GM23338 (cell line): ENCODE results near the gene IMMP2L. TPM values are rescaled to one million over a fixed set of nuclear protein-coding genes. Genes with fewer than 3 reads are reported as not detected.

ENCODE experiments used
- CREB1 ChIP-seq: fragments of 250-450 bp; sonication (Bioruptor Pico); IDR thresholded peaks from 2 replicates; pipeline ENCODE4 v1.5.0; 2020; ENCODE audit warnings: low read depth, mild to moderate bottlenecking, moderate library complexity
- EZH2 ChIP-seq: fragments of 200-600 bp; sonication (generic); IDR thresholded peaks from one replicate; pipeline ENCODE4 v1.8.0; 2017; ENCODE audit warnings: antibody characterized with exemption, mild to moderate bottlenecking, low read depth; ENCODE audit not compliant: unreplicated experiment
- NANOG ChIP-seq: IDR thresholded peaks from 2 replicates; pipeline ENCODE4 v1.6.1; 2016; ENCODE audit warnings: antibody characterized with exemption, borderline replicate concordance
- POLR2AphosphoS5 ChIP-seq: IDR thresholded peaks from 2 replicates; pipeline ENCODE4 v1.6.1; 2016; ENCODE audit warnings: antibody characterized with exemption, low read depth
- STAT1 ChIP-seq: IDR thresholded peaks from one replicate; pipeline ENCODE4 v1.6.1; 2016; ENCODE audit warnings: antibody characterized with exemption; ENCODE audit not compliant: unreplicated experiment
- ZNF114 ChIP-seq: fragments of 250-450 bp; sonication (Bioruptor Pico); IDR thresholded peaks from 2 replicates; pipeline ENCODE4 v1.5.0; 2020; ENCODE audit warnings: mild to moderate bottlenecking, moderate library complexity
- ZNF331 ChIP-seq: fragments of 250-450 bp; sonication (Bioruptor Pico); IDR thresholded peaks from 2 replicates; pipeline ENCODE4 v1.5.0; 2020; ENCODE audit warnings: low read depth, mild to moderate bottlenecking, moderate library complexity
- polyA plus RNA-seq: library from polyadenylated mRNA; unstranded; fragments of >200 nt; fragmentation: Nextera tagmentation; extraction: Ambion mirVana; gene quantifications from 2 replicates; pipeline ENCODE4 v1.2.1, GENCODE V29; 2016
- total RNA-seq: library from RNA; depleted of rRNA; stranded (reverse); fragments of >200 nt; shearing (Covaris generic); gene quantifications from 2 replicates; pipeline ENCODE4 v1.2.3, GENCODE V29; 2014
- TF ChIP-seq, protein P1 (sequence below): fragments of 250-450 bp; sonication (Bioruptor Pico); IDR thresholded peaks from 2 replicates; pipeline ENCODE4 v1.5.0; 2020; ENCODE audit warnings: mild to moderate bottlenecking, moderate library complexity
- TF ChIP-seq, protein P2 (sequence below): IDR thresholded peaks from one replicate; pipeline ENCODE4 v1.6.1; 2018; ENCODE audit warnings: antibody characterized with exemption; ENCODE audit not compliant: unreplicated experiment
- TF ChIP-seq, protein P3 (sequence below), 2 experiments: fragments of 200-600 bp in 1 of 2; sonication (generic) in 1 of 2; conservative IDR thresholded peaks; 2 replicates each; pipeline versions ENCODE4 v1.5.1 to v1.6.1; 2016 to 2017; ENCODE audit warnings: antibody characterized with exemption in 2 of 2, low read depth in 2 of 2, mild to moderate bottlenecking in 2 of 2, moderate library complexity in 1 of 2
- TF ChIP-seq, protein P4 (sequence below): IDR thresholded peaks from 2 replicates; pipeline ENCODE4 v1.6.1; 2016; ENCODE audit warnings: antibody characterized with exemption

Gene IMMP2L
- total and polyA plus RNA-seq, 2 experiments from 2014 or later = 7.3 to 14.0 TPM

DNA sequence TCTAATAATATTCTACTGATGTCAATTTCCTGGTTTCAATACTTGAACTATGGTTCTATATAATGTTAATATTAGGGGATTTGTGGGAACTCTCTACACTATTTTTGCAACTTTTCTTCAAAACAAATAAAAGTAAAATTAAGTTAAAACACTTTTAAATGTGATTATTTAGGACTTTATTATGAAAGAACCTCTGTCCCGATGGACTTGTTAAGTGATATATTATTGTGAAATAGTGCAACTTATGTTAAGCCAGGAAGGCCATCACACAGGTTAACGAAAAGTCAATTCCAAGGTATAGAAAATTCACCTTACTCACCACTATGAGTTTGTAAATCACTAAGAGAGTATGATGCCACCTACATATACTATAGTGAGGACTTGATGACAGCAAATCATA is 79.2 kb downstream of the IMMP2L start (continued):
- TF ChIP-seq, protein P1, sequence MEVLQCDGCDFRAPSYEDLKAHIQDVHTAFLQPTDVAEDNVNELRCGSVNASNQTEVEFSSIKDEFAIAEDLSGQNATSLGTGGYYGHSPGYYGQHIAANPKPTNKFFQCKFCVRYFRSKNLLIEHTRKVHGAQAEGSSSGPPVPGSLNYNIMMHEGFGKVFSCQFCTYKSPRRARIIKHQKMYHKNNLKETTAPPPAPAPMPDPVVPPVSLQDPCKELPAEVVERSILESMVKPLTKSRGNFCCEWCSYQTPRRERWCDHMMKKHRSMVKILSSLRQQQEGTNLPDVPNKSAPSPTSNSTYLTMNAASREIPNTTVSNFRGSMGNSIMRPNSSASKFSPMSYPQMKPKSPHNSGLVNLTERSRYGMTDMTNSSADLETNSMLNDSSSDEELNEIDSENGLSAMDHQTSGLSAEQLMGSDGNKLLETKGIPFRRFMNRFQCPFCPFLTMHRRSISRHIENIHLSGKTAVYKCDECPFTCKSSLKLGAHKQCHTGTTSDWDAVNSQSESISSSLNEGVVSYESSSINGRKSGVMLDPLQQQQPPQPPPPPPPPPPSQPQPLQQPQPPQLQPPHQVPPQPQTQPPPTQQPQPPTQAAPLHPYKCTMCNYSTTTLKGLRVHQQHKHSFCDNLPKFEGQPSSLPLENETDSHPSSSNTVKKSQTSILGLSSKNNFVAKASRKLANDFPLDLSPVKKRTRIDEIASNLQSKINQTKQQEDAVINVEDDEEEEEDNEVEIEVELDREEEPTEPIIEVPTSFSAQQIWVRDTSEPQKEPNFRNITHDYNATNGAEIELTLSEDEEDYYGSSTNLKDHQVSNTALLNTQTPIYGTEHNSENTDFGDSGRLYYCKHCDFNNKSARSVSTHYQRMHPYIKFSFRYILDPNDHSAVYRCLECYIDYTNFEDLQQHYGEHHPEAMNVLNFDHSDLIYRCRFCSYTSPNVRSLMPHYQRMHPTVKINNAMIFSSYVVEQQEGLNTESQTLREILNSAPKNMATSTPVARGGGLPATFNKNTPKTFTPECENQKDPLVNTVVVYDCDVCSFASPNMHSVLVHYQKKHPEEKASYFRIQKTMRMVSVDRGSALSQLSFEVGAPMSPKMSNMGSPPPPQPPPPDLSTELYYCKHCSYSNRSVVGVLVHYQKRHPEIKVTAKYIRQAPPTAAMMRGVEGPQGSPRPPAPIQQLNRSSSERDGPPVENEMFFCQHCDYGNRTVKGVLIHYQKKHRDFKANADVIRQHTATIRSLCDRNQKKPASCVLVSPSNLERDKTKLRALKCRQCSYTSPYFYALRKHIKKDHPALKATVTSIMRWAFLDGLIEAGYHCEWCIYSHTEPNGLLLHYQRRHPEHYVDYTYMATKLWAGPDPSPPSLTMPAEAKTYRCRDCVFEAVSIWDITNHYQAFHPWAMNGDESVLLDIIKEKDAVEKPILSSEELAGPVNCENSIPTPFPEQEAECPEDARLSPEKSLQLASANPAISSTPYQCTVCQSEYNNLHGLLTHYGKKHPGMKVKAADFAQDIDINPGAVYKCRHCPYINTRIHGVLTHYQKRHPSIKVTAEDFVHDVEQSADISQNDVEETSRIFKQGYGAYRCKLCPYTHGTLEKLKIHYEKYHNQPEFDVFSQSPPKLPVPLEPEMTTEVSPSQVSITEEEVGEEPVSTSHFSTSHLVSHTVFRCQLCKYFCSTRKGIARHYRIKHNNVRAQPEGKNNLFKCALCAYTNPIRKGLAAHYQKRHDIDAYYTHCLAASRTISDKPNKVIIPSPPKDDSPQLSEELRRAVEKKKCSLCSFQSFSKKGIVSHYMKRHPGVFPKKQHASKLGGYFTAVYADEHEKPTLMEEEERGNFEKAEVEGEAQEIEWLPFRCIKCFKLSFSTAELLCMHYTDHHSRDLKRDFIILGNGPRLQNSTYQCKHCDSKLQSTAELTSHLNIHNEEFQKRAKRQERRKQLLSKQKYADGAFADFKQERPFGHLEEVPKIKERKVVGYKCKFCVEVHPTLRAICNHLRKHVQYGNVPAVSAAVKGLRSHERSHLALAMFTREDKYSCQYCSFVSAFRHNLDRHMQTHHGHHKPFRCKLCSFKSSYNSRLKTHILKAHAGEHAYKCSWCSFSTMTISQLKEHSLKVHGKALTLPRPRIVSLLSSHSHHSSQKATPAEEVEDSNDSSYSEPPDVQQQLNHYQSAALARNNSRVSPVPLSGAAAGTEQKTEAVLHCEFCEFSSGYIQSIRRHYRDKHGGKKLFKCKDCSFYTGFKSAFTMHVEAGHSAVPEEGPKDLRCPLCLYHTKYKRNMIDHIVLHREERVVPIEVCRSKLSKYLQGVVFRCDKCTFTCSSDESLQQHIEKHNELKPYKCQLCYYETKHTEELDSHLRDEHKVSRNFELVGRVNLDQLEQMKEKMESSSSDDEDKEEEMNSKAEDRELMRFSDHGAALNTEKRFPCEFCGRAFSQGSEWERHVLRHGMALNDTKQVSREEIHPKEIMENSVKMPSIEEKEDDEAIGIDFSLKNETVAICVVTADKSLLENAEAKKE (CRISPR knock-in tag) = no peak
- TF ChIP-seq, protein P2, sequence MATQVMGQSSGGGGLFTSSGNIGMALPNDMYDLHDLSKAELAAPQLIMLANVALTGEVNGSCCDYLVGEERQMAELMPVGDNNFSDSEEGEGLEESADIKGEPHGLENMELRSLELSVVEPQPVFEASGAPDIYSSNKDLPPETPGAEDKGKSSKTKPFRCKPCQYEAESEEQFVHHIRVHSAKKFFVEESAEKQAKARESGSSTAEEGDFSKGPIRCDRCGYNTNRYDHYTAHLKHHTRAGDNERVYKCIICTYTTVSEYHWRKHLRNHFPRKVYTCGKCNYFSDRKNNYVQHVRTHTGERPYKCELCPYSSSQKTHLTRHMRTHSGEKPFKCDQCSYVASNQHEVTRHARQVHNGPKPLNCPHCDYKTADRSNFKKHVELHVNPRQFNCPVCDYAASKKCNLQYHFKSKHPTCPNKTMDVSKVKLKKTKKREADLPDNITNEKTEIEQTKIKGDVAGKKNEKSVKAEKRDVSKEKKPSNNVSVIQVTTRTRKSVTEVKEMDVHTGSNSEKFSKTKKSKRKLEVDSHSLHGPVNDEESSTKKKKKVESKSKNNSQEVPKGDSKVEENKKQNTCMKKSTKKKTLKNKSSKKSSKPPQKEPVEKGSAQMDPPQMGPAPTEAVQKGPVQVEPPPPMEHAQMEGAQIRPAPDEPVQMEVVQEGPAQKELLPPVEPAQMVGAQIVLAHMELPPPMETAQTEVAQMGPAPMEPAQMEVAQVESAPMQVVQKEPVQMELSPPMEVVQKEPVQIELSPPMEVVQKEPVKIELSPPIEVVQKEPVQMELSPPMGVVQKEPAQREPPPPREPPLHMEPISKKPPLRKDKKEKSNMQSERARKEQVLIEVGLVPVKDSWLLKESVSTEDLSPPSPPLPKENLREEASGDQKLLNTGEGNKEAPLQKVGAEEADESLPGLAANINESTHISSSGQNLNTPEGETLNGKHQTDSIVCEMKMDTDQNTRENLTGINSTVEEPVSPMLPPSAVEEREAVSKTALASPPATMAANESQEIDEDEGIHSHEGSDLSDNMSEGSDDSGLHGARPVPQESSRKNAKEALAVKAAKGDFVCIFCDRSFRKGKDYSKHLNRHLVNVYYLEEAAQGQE = no peak
- TF ChIP-seq, protein P3, sequence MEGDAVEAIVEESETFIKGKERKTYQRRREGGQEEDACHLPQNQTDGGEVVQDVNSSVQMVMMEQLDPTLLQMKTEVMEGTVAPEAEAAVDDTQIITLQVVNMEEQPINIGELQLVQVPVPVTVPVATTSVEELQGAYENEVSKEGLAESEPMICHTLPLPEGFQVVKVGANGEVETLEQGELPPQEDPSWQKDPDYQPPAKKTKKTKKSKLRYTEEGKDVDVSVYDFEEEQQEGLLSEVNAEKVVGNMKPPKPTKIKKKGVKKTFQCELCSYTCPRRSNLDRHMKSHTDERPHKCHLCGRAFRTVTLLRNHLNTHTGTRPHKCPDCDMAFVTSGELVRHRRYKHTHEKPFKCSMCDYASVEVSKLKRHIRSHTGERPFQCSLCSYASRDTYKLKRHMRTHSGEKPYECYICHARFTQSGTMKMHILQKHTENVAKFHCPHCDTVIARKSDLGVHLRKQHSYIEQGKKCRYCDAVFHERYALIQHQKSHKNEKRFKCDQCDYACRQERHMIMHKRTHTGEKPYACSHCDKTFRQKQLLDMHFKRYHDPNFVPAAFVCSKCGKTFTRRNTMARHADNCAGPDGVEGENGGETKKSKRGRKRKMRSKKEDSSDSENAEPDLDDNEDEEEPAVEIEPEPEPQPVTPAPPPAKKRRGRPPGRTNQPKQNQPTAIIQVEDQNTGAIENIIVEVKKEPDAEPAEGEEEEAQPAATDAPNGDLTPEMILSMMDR (conservative IDR thresholded peaks at IDR 0.05; ENCODE audit: low read depth in 2 of 2) = no peak
- TF ChIP-seq CREB1 (no peak), EZH2 (no peak), STAT1 (no peak), POLR2AphosphoS5 (no peak), ZNF331 (CRISPR knock-in tag) (no peak), ZNF114 (CRISPR knock-in tag) (no peak), NANOG (no peak)
- TF ChIP-seq, protein P4, sequence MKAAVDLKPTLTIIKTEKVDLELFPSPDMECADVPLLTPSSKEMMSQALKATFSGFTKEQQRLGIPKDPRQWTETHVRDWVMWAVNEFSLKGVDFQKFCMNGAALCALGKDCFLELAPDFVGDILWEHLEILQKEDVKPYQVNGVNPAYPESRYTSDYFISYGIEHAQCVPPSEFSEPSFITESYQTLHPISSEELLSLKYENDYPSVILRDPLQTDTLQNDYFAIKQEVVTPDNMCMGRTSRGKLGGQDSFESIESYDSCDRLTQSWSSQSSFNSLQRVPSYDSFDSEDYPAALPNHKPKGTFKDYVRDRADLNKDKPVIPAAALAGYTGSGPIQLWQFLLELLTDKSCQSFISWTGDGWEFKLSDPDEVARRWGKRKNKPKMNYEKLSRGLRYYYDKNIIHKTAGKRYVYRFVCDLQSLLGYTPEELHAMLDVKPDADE = no peak
